ENCODE results near the gene CD300A.

CD300A gene

GRCh38 chr17:74526681-74527080 is 60.2 kb downstream of the CD300A start:
- Histone ChIP-seq H3K36me3 (no peaks in the 10 kb centered on the region), H3K4me3 (ENCODE audit: low read depth, low read length) (no peak overlapping the region), H3K9me3 (ENCODE audit: severe bottlenecking) (peaks cover 29% of the 10 kb centered on the region), H3K27me3 (ENCODE audit: insufficient read depth, low read depth, severe bottlenecking) (peaks cover 100% of the 10 kb centered on the region), H3K27ac (no peak overlapping the region)
- no peak for TF ChIP-seq CTCF (IDR thresholded peaks at IDR 0.05; ENCODE audit: low read depth, low read length)
- DNase-seq = no peak

- Histone ChIP-seq H3K36me3 (no peaks in the 10 kb centered on the region), H3K4me3 (ENCODE audit: low read depth, low read length) (no peak overlapping the region), H3K27me3 (ENCODE audit: insufficient read depth, low read depth, severe bottlenecking) (peaks cover 100% of the 10 kb centered on the region), H3K9me3 (ENCODE audit: severe bottlenecking) (peaks cover 29% of the 10 kb centered on the region), H3K27ac (no peak overlapping the region)
- TF ChIP-seq CTCF (IDR thresholded peaks at IDR 0.05; ENCODE audit: low read depth, low read length) = no peak
- DNase-seq = no peak
Measured at GRCh38 chr17:74527081-74527480, 60.6 kb downstream of the CD300A start.

- Histone ChIP-seq H3K27ac (no peak overlapping the region), H3K27me3 (ENCODE audit: insufficient read depth, low read depth, severe bottlenecking) (peaks cover 100% of the 10 kb centered on the region), H3K36me3 (no peaks in the 10 kb centered on the region), H3K9me3 (ENCODE audit: severe bottlenecking) (peaks cover 24% of the 10 kb centered on the region), H3K4me3 (ENCODE audit: low read depth, low read length) (no peak overlapping the region)
- TF ChIP-seq CTCF (IDR thresholded peaks at IDR 0.05; ENCODE audit: low read depth, low read length) = no peak
- no peak for DNase-seq
Measured at GRCh38 chr17:74527756-74528155, 61.3 kb downstream of the CD300A start.

- no peak for DNase-seq
- peaks cover 24% of the 10 kb centered on the region for H3K9me3 ChIP-seq (ENCODE audit: severe bottlenecking)
- TF ChIP-seq CTCF (IDR thresholded peaks at IDR 0.05; ENCODE audit: low read depth, low read length) = no peak
- no peak overlapping the region for H3K4me3 ChIP-seq (ENCODE audit: low read depth, low read length)
- no peaks in the 10 kb centered on the region for H3K36me3 ChIP-seq
- peaks cover 100% of the 10 kb centered on the region for H3K27me3 ChIP-seq (ENCODE audit: insufficient read depth, low read depth, severe bottlenecking)
- H3K27ac ChIP-seq = no peak overlapping the region
Measured at GRCh38 chr17:74528491-74529199, 62.2 kb downstream of the CD300A start.

GRCh38 chr17:74529243-74529642 is 62.8 kb downstream of the CD300A start:
- DNase-seq = no peak
- no peak for TF ChIP-seq CTCF (IDR thresholded peaks at IDR 0.05; ENCODE audit: low read depth, low read length)
- H3K27me3 ChIP-seq (ENCODE audit: insufficient read depth, low read depth, severe bottlenecking) = peaks cover 100% of the 10 kb centered on the region
- no peak overlapping the region for H3K27ac ChIP-seq
- no peaks in the 10 kb centered on the region for H3K36me3 ChIP-seq
- no peak overlapping the region for H3K4me3 ChIP-seq (ENCODE audit: low read depth, low read length)
- peaks cover 24% of the 10 kb centered on the region for H3K9me3 ChIP-seq (ENCODE audit: severe bottlenecking)

- peaks cover 27% of the 10 kb centered on the region for H3K9me3 ChIP-seq (ENCODE audit: severe bottlenecking)
- no peak overlapping the region for H3K4me3 ChIP-seq (ENCODE audit: low read depth, low read length)
- no peaks in the 10 kb centered on the region for H3K36me3 ChIP-seq
- TF ChIP-seq CTCF (IDR thresholded peaks at IDR 0.05; ENCODE audit: low read depth, low read length) = no peak
- H3K27ac ChIP-seq = no peak overlapping the region
- H3K27me3 ChIP-seq (ENCODE audit: insufficient read depth, low read depth, severe bottlenecking) = peaks cover 100% of the 10 kb centered on the region
- DNase-seq = no peak
Measured at GRCh38 chr17:74530831-74531150, 64.4 kb downstream of the CD300A start.
